Breast epithelium (tissue), 3 donors: ENCODE measurements around the gene BCL7C.

Experiments used
- CTCF ChIP-seq, 3 donors: fragments of 450-650 bp; IDR thresholded peaks; one replicate each; pipeline ENCODE4 v1.5.1; 2016 to 2017; ENCODE audit warnings: antibody characterized with exemption in 3 of 3, mild to moderate bottlenecking in 3 of 3, moderate library complexity in 3 of 3
- POLR2AphosphoS5 ChIP-seq, 3 donors: sonication (generic); formaldehyde crosslinking; IDR thresholded peaks; one replicate each; pipeline ENCODE4 v1.6.1; 2017; ENCODE audit warnings: antibody characterized with exemption in 3 of 3

- TF ChIP-seq CTCF (IDR thresholded peaks at IDR 0.05) (no peak), POLR2AphosphoS5 (IDR thresholded peaks at IDR 0.05) (peak; percentile 54 to 78 (median 76))
Observed at GRCh38 chr16:30896261-30896888, 2.5 kb upstream of the BCL7C start, which contains the start of gene CTF1.
